Esophagus muscularis mucosa (tissue), 3 donors: ENCODE measurements around the gene GPC6.

Source experiments
- POLR2A ChIP-seq: fragments of 450-650 bp; IDR thresholded peaks from one replicate; pipeline ENCODE4 v1.6.1; 2017; ENCODE audit warnings: antibody characterized with exemption, moderate library complexity, mild to moderate bottlenecking, low read depth
- TF ChIP-seq, protein P1 (sequence below), 3 experiments: fragments of 200-600 bp in 2 of 3; fragments of 450-650 bp in 1 of 3; sonication (generic) in 2 of 3; IDR thresholded peaks; one replicate each; pipeline ENCODE4 v1.5.1; 2017 to 2019; ENCODE audit warnings: antibody characterized with exemption in 3 of 3, mild to moderate bottlenecking in 2 of 3, moderate library complexity in 1 of 3

GRCh38 chr13:93235258-93236015 lies 8.8 kb downstream of the GPC6 start:
- TF ChIP-seq, protein P1, sequence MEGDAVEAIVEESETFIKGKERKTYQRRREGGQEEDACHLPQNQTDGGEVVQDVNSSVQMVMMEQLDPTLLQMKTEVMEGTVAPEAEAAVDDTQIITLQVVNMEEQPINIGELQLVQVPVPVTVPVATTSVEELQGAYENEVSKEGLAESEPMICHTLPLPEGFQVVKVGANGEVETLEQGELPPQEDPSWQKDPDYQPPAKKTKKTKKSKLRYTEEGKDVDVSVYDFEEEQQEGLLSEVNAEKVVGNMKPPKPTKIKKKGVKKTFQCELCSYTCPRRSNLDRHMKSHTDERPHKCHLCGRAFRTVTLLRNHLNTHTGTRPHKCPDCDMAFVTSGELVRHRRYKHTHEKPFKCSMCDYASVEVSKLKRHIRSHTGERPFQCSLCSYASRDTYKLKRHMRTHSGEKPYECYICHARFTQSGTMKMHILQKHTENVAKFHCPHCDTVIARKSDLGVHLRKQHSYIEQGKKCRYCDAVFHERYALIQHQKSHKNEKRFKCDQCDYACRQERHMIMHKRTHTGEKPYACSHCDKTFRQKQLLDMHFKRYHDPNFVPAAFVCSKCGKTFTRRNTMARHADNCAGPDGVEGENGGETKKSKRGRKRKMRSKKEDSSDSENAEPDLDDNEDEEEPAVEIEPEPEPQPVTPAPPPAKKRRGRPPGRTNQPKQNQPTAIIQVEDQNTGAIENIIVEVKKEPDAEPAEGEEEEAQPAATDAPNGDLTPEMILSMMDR (IDR thresholded peaks at IDR 0.05): no peak
- no peak for TF ChIP-seq POLR2A
